Stomach (tissue), 4 donors: ENCODE data around the gene ARSG.

Experiments
- POLR2A ChIP-seq, 4 donors: fragments of 450-650 bp; IDR thresholded peaks; one replicate each; pipeline ENCODE4 v1.6.1; 2016; ENCODE audit warnings: antibody characterized with exemption in 4 of 4, control low read depth in 2 of 4, mild to moderate bottlenecking in 1 of 4, moderate library complexity in 1 of 4
- POLR2AphosphoS5 ChIP-seq, 3 donors: sonication (generic); formaldehyde crosslinking; IDR thresholded peaks; one replicate each; pipeline ENCODE4 v1.6.1; 2016; ENCODE audit warnings: antibody characterized with exemption in 3 of 3
- TF ChIP-seq, protein P1 (sequence below), 7 experiments: fragments of 450-650 bp in 4 of 7; fragments of 200-600 bp in 3 of 7; sonication (generic) in 3 of 7; IDR thresholded peaks; one replicate each; pipeline ENCODE4 v1.5.1; 2016 to 2019; ENCODE audit warnings: antibody characterized with exemption in 7 of 7, control low read depth in 2 of 7, mild to moderate bottlenecking in 1 of 7

DNA sequence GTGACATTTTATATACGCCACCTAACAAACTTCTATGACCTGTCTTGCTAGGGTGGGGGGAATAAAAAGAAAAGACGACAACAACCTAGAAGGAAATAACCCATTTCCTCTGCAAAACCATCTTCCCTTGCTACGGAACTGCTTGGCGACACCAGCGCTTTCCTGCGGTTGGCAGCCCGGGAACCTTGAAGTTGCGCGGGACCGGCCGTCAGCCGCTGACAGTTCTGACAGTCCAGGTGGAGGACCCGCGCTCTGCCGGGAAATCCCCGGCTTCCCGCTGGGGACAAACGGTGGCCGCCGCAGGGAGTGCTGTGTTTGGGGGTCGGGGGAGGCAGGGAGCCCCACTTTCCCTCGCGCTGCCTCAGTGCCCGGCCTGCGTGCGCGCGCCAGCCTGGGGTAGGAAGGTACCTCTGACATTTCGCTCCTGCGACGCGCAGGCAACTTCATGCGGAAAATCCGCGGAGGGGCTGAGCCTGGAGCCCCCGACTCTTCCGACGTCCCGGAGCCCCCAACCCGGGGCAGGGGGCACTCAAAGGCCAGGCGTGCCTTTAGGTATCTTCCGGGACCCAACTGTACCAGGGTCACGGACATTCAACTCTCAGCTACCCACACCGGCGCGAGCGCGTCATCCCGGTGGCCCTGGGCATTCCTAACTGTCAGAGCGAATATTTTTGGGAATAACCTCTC, 884 bp upstream of the ARSG start:
- TF ChIP-seq POLR2A (IDR thresholded peaks at IDR 0.05) (no peak), POLR2AphosphoS5 (IDR thresholded peaks at IDR 0.05) (no peak)
- TF ChIP-seq, protein P1, sequence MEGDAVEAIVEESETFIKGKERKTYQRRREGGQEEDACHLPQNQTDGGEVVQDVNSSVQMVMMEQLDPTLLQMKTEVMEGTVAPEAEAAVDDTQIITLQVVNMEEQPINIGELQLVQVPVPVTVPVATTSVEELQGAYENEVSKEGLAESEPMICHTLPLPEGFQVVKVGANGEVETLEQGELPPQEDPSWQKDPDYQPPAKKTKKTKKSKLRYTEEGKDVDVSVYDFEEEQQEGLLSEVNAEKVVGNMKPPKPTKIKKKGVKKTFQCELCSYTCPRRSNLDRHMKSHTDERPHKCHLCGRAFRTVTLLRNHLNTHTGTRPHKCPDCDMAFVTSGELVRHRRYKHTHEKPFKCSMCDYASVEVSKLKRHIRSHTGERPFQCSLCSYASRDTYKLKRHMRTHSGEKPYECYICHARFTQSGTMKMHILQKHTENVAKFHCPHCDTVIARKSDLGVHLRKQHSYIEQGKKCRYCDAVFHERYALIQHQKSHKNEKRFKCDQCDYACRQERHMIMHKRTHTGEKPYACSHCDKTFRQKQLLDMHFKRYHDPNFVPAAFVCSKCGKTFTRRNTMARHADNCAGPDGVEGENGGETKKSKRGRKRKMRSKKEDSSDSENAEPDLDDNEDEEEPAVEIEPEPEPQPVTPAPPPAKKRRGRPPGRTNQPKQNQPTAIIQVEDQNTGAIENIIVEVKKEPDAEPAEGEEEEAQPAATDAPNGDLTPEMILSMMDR (IDR thresholded peaks at IDR 0.05): no peak
